NCI-H2107 treated with DMSO at 0.1 percent for 48 hours (cell line): ENCODE measurements around the gene SKA2.
"Not testable (repeated sequence)": the region's sequence is repeated elsewhere in the genome, so short reads cannot be mapped to it uniquely, and the experiment has no call there.

Experiments
- DNase-seq: peaks from one replicate; lab custom pipeline; 2025; ENCODE audit not compliant: unreplicated experiment; lab: John Stamatoyannopoulos, UW

Gene SKA2

GRCh38 chr17:59154721-59155438 is at the start of gene SKA2:
Gene SKA2 (minus strand): TSS chr17:59155186. CDS start chr17:59155163, 23 bp downstream.
- peak; percentile 100 for DNase-seq

GRCh38 chr17:59202320-59202719 is 47.3 kb upstream of the SKA2 start:
- DNase-seq, result no peak

- no peak for DNase-seq
Measured at GRCh38 chr17:59199398-59199797, 44.4 kb upstream of the SKA2 start.

- DNase-seq, result no peak
Measured at GRCh38 chr17:59193336-59193862, 38.4 kb upstream of the SKA2 start.

- no peak for DNase-seq
Measured at GRCh38 chr17:59190806-59191205, 35.8 kb upstream of the SKA2 start.

- DNase-seq, result no peak
Measured at GRCh38 chr17:59186850-59187249, 31.9 kb upstream of the SKA2 start.

- no peak for DNase-seq
Measured at GRCh38 chr17:59185997-59186396, 31.0 kb upstream of the SKA2 start.

- no peak for DNase-seq
Measured at GRCh38 chr17:59181481-59181880, 26.5 kb upstream of the SKA2 start.

GRCh38 chr17:59180626-59181025 is 25.6 kb upstream of the SKA2 start:
- no peak for DNase-seq

GRCh38 chr17:59179601-59180000 is 24.6 kb upstream of the SKA2 start:
- DNase-seq, result not testable (repeated sequence)

- DNase-seq, result no peak
Measured at GRCh38 chr17:59178266-59178985, 23.4 kb upstream of the SKA2 start.

GRCh38 chr17:59175076-59175475 is 20.1 kb upstream of the SKA2 start:
- DNase-seq, result no peak

GRCh38 chr17:59174671-59175070 is 19.7 kb upstream of the SKA2 start:
- DNase-seq, result no peak

- DNase-seq, result no peak
Measured at GRCh38 chr17:59172436-59173004, 17.5 kb upstream of the SKA2 start.

- no peak for DNase-seq
Measured at GRCh38 chr17:59167571-59168001, 12.6 kb upstream of the SKA2 start.

- DNase-seq, result no peak
Measured at GRCh38 chr17:59165933-59166342, 11.0 kb upstream of the SKA2 start.

- no peak for DNase-seq
Measured at GRCh38 chr17:59161477-59161876, 6.5 kb upstream of the SKA2 start.

- DNase-seq, result no peak
Measured at GRCh38 chr17:59160157-59161025, 5.4 kb upstream of the SKA2 start.

GRCh38 chr17:59155439-59156177 is 622 bp upstream of the SKA2 start, which contains the start of gene PRR11:
Gene PRR11 (plus strand): TSS chr17:59155746. CDS start chr17:59169753, 14,007 bp downstream.
- peak; percentile 100 for DNase-seq

GRCh38 chr17:59154292-59154720 is 680 bp downstream of the SKA2 start:
- DNase-seq, result no peak
